GM12872 (cell line): ENCODE measurements around the gene POLG2.

Experiments used
- CTCF ChIP-seq: IDR thresholded peaks from 3 replicates; pipeline ENCODE4 v1.5.1; 2011; ENCODE audit warnings: low read depth, mild to moderate bottlenecking, low read length, moderate library complexity; ENCODE audit not compliant: insufficient read depth

Gene POLG2

GRCh38 chr17:64515829-64516228, 19.0 kb upstream of the POLG2 start:
- TF ChIP-seq CTCF = no peak

GRCh38 chr17:64515419-64515818, 18.6 kb upstream of the POLG2 start:
- no peak for TF ChIP-seq CTCF

GRCh38 chr17:64509179-64509578, 12.3 kb upstream of the POLG2 start:
- TF ChIP-seq CTCF = no peak

- TF ChIP-seq CTCF = no peak
Observed at GRCh38 chr17:64508683-64509082, 11.8 kb upstream of the POLG2 start.

GRCh38 chr17:64507413-64507782, 10.5 kb upstream of the POLG2 start:
- TF ChIP-seq CTCF = peak; percentile 62

GRCh38 chr17:64506576-64507412, 9.9 kb upstream of the POLG2 start, which contains the start of gene CEP95:
CEP95 (plus strand) TSS chr17:64506977; CDS start chr17:64507098, 121 bp downstream.
- no peak for TF ChIP-seq CTCF

- TF ChIP-seq CTCF = no peak
Observed at GRCh38 chr17:64506201-64506575, 9.3 kb upstream of the POLG2 start, which contains the start of gene DDX5. DDX5 (minus strand) TSS chr17:64506289; CDS start chr17:64506119, 170 bp downstream.
